ENCODE measurements around the gene SACM1L. TPM values are rescaled to one million over a fixed set of nuclear protein-coding genes. Genes with fewer than 3 reads are reported as not detected.
A peak's percentile ranks its signal among the peaks of the same experiment; 100 is the strongest.

The SACM1L gene
- total and polyA plus RNA-seq, 2 of the 8 experiments (the other 6 are each of a cell fraction or from before 2014, with no cell fraction given), result 20.1 to 61.0 TPM

DNA sequence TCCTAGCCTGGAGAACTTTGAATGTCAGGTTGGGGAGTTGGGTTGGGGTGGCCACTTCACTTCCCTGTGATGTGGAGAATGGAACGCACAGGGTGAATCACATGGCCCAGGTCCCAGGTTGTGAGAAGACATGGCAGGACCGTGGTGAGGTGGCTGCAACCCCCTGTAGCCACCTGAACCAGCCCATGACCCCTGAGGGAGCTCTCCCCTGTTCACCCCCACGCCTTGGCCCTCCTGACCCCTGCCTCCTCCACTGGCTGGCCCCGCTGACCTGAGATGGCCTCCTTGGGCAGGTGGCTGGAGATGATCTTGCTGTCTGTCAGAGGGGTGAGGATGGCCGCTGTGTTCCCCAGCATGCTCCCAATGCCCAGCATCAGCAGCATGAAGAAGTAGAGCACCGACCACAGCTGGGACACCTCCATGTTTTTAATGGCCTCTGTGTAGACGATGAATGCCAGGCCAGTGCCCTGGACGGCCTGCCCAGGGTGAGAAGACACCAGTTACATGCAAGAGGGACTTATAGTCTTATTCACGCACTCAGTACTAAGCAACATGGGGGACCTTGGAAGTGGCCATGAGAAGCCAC is 76.2 kb downstream of the SACM1L start:
- Histone ChIP-seq H2AK5ac (ENCODE audit: low read depth, low read length) (no peak overlapping the region), H3K79me2 (ENCODE audit: control insufficient read depth in 1 of 2, insufficient read depth in 2 of 2, low read length in 2 of 2) (no peaks in the 10 kb centered on the region), H4K91ac (replicated peaks; ENCODE audit: insufficient read length, low read length) (no peak overlapping the region), H4K5ac (ENCODE audit: insufficient read length, low read depth, low read length) (no peak overlapping the region), H3K4me3 (ENCODE audit: extremely low read depth in 1 of 4, insufficient read depth in 2 of 4, low read depth in 3 of 4, low read length in 4 of 4) (no peak overlapping the region), H4K8ac (ENCODE audit: extremely low read depth, insufficient read depth, low read length) (no peak overlapping the region), H3K27ac (ENCODE audit: low read depth, low read length) (no peak overlapping the region), H3K23ac (ENCODE audit: insufficient read length) (no peak overlapping the region), H3K23me2 (ENCODE audit: low read depth, low read length) (no peaks in the 10 kb centered on the region), H3K14ac (ENCODE audit: insufficient read length) (no peak overlapping the region), H3K36me3 (ENCODE audit: control insufficient read depth in 2 of 4, insufficient read depth in 4 of 4, low read length in 3 of 4) (no peaks in the 10 kb centered on the region), H3K4me1 (replicated peaks in 1 of 4; ENCODE audit: control insufficient read depth in 3 of 4, insufficient read depth in 4 of 4, low read length in 3 of 4) (peaks cover 0 to 5% (median 1%) of the 10 kb centered on the region in 4 experiments; a peak in 2 of 7 replicates), H3K9ac (replicated peaks in 1 of 4; ENCODE audit: extremely low read depth in 1 of 4, low read depth in 3 of 4, low read length in 3 of 4) (no peak overlapping the region), H3K79me1 (ENCODE audit: low read depth, low read length) (no peaks in the 10 kb centered on the region), H3K9me3 (ENCODE audit: insufficient read depth in 2 of 2, low read depth in 1 of 2, low read length in 1 of 2) (peaks cover 0 to 6% of the 10 kb centered on the region in 2 experiments; a peak in 1 of 4 replicates), H3K4me2 (ENCODE audit: insufficient read depth in 1 of 2, low read depth in 2 of 2, low read length in 2 of 2) (no peak overlapping the region), H2BK5ac (ENCODE audit: low read depth, low read length) (no peak overlapping the region), H3K27me3 (replicated peaks in 1 of 4; ENCODE audit: control insufficient read depth in 3 of 4, extremely low read depth in 1 of 4, insufficient read depth in 3 of 4, low read length in 3 of 4) (no peaks in the 10 kb centered on the region; a peak in 1 of 7 replicates), H2BK12ac (ENCODE audit: low read depth, low read length) (no peak overlapping the region), H4K20me1 (replicated peaks in 1 of 2; ENCODE audit: control insufficient read depth in 1 of 2, insufficient read depth in 2 of 2, low read length in 2 of 2) (no peaks in the 10 kb centered on the region), H2BK120ac (replicated peaks; ENCODE audit: low read depth, low read length) (no peak overlapping the region), H2BK15ac (ENCODE audit: low read length) (no peak overlapping the region), H3K4ac (replicated peaks; ENCODE audit: insufficient read length, low read depth, low read length) (no peak overlapping the region), H3K56ac (replicated peaks; ENCODE audit: insufficient read length, low read depth, low read length) (no peak overlapping the region), H2AFZ (ENCODE audit: low read length) (no peak overlapping the region), H3K18ac (ENCODE audit: extremely low read depth, low read length) (no peak overlapping the region), H2BK20ac (ENCODE audit: low read length) (no peak overlapping the region)
- TF ChIP-seq SUZ12 (IDR thresholded peaks at IDR 0.05; ENCODE audit: low read length), result no peak
- no peak for FAIRE-seq
- 90% methylated on average over 9 of the region's 9 CpGs; no CpG with 5 or more reads in 1 of the 2 experiments for WGBS, 2 experiments (ENCODE audit: extremely low coverage in 1 of 2, insufficient coverage in 1 of 2, insufficient read length in 1 of 2, insufficient replicate concordance in 2 of 2, low coverage in 1 of 2, low lambda C conversion rate in 2 of 2, missing lambda C conversion rate in 1 of 2)
- POLR2A ChIA-PET (ENCODE audit: partially characterized antibody), result no interaction called here
- CTCF ChIA-PET (ENCODE audit: partially characterized antibody), result interaction anchor here (0.5 to 1.3 kb wide), 3 partner anchors 18 to 229 kb away, joined by 3 to 4 read pairs (median 4); no protein-coding TSS in a partner anchor
- DNase-seq (ENCODE audit: low read depth in 1 of 2, low spot score in 2 of 2), result peak in 1 of 2 experiments; percentile 17

All from H1 (cell line).